HG02642 (cell line): Measurements from ENCODE around the gene MAPKAPK2.
"Not testable (repeated sequence)": the region's sequence is repeated elsewhere in the genome, so short reads cannot be mapped to it uniquely, and the experiment has no call there.

Experiments used
- ATAC-seq: cut with Tn5 transposase; IDR thresholded peaks from one replicate; pipeline ENCODE4 v1.9.1; 2021; ENCODE audit warnings: mild to moderate bottlenecking; ENCODE audit not compliant: unreplicated experiment, poor library complexity

MAPKAPK2 gene

GRCh38 chr1:206768472-206769303 lies 84.0 kb downstream of the MAPKAPK2 start:
- ATAC-seq: peak; percentile 5

- peak; percentile 54 for ATAC-seq
Observed at GRCh38 chr1:206769304-206769731, 84.6 kb downstream of the MAPKAPK2 start.

- no peak for ATAC-seq
Observed at GRCh38 chr1:206770531-206771337, 86.0 kb downstream of the MAPKAPK2 start, which contains the start of gene IL19. TSS of gene IL19 (plus strand) at chr1:206770773. CDS start at chr1:206836663, 65,890 bp downstream.

GRCh38 chr1:206771338-206771692 lies 86.6 kb downstream of the MAPKAPK2 start:
- no peak for ATAC-seq

- ATAC-seq: no peak
Observed at GRCh38 chr1:206772243-206772937, 87.7 kb downstream of the MAPKAPK2 start, which contains the start of gene IL10. TSS of gene IL10 (minus strand) at chr1:206772494. CDS start at chr1:206772435, 59 bp downstream.

GRCh38 chr1:206774093-206774492 lies 89.4 kb downstream of the MAPKAPK2 start:
- ATAC-seq: no peak

- no peak for ATAC-seq
Observed at GRCh38 chr1:206776229-206776628, 91.5 kb downstream of the MAPKAPK2 start.

GRCh38 chr1:206778031-206778430 lies 93.3 kb downstream of the MAPKAPK2 start:
- no peak for ATAC-seq

GRCh38 chr1:206778911-206779310 lies 94.2 kb downstream of the MAPKAPK2 start:
- ATAC-seq: not testable (repeated sequence)

GRCh38 chr1:206779638-206780037 lies 94.9 kb downstream of the MAPKAPK2 start:
- no peak for ATAC-seq

GRCh38 chr1:206782448-206782847 lies 97.7 kb downstream of the MAPKAPK2 start:
- ATAC-seq: peak; percentile 59

- no peak for ATAC-seq
Observed at GRCh38 chr1:206783506-206783905, 98.8 kb downstream of the MAPKAPK2 start.
